GM23338 (cell line): ENCODE measurements around the gene PCDHA8.
"Not testable (repeated sequence)": the region's sequence is repeated elsewhere in the genome, so short reads cannot be mapped to it uniquely, and the experiment has no call there.

Experiments used
- CTCF ChIP-seq, 2 experiments: fragments of 200-600 bp in 1 of 2; sonication (generic) in 1 of 2; conservative IDR thresholded peaks; 2 replicates each; pipeline versions ENCODE4 v1.5.1 to v1.6.1; 2016 to 2017; ENCODE audit warnings: antibody characterized with exemption in 2 of 2, low read depth in 2 of 2, mild to moderate bottlenecking in 2 of 2, moderate library complexity in 1 of 2
- EZH2 ChIP-seq: fragments of 200-600 bp; sonication (generic); IDR thresholded peaks from one replicate; pipeline ENCODE4 v1.8.0; 2017; ENCODE audit warnings: antibody characterized with exemption, mild to moderate bottlenecking, low read depth; ENCODE audit not compliant: unreplicated experiment

- TF ChIP-seq CTCF (conservative IDR thresholded peaks at IDR 0.05; ENCODE audit: low read depth in 2 of 2); EZH2: not testable (repeated sequence)
Measured at GRCh38 chr5:140829511-140830501, 11.2 kb upstream of the PCDHA8 start.
